HG03108 (cell line): ENCODE results near the gene SIGMAR1.

ENCODE experiments used
- ATAC-seq: cut with Tn5 transposase; IDR thresholded peaks from one replicate; pipeline ENCODE4 v1.9.1; 2021; ENCODE audit warnings: moderate library complexity; ENCODE audit not compliant: unreplicated experiment

Gene SIGMAR1

DNA sequence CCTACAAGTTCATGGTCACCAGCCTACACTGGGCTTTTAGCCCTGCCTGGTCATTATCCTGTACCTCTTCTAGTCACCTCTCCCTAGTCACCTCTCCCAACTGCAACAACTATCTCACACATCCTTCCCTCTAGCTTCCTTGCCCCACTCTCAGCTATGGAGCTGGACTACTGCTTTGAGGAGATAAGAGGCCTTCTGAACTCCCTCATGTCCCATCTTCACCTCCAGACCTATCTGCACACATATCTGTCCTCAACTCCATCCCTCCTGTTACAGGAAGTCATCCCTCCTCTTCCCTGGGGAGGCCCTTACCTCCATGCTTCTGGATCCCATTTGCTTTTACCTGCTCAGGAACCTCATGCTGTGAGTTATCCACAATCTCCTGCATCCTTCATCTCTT, 31.4 kb downstream of the SIGMAR1 start:
- ATAC-seq: no peak

DNA sequence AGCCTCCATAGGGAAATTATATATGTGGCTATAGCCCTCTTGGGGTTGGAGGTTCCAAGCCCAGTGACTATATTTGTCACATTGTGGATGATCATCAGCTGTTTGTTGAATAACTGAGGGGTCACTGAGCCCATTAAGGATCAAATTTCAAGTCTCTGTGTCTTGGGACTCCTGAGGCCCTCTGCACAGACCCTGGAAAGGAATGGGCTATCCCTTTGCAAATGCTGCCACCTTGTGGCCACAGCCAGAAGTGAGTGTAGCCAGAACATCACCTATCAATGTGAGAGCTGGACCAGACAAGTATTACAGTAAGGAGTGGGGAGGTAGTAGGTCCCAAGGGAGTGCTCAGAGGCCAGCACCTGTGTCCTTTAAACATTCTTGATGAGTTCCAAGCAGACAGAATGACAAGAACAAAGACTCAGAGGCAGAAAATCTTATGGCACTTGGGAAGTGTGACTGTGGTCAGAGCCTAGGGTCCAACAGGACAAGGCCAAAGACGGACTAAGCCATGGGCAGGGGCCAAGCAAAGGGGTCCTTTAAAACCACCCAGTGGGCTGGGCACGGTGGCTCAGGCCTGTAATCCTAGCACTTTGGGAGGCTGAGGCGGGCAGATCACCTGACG, 33.9 kb downstream of the SIGMAR1 start:
- peak; percentile 76 for ATAC-seq

DNA sequence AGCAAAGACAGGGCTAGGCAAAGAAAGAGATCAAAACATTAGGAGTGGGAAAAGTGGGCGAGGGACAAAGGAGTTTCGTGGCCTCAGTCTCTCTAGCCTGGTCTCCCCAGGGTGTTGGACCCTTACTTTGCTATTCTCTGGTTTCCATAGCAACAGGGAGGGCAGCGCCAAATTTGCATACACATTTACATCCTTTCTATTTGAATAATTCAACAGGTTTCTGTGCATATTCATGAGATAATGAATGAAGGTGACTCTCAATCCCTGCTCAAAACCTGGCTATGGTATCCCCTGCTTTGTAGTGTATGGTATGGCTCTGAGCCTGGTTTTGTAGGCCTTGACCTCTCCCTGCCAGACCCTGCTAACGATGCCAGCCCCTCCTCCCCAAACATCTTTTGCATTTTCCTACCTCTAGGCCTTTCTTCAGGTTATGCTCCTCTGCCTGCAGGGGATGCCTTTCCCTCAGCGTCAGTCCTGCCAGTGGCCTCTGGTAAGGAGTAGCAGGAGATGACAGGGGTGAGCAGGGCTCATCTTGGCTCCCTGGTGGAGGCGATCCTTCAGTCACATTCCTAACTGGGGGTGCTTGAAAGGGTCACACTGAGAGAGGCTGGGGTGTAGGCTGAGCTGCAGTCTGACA, 35.5 kb downstream of the SIGMAR1 start:
- ATAC-seq: no peak

DNA sequence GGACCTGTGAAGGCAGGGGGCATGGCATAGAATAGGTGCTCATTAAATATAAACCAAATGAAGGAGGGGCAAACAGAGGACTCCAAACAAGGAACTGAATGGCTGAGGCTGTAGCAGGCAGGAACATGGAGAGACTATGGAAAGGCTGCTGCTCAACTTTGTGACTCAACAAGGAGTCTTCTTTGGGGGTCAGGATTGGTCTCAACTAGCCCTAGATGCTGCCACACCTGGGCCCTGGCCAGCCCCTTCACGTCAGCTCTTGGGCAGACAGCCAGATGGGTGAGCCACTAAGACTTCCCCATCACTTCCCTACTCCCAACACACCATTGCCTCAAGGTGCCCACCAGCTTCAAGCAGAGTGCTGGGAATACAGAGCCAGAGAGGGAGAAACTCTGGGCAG, 36.7 kb downstream of the SIGMAR1 start:
- no peak for ATAC-seq

DNA sequence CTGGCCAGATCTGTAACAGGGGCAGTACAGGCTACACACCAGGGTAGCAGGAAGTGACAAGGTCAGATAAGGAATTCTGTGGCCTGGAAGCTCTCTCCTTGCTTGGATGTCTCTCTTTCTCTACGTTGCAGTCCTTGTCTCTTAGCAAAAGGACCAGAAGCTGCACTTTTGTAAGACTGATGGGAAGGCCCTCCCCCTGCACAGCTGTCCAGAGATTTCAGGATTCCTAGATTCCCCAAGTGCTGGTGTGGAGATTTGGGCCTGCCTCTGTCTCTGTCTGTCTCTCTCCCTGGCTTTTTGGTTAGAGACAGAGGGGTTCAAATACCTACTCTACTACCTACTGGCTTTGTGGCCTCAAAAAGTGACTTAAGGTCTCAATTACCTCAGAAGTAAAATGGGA, 38.0 kb downstream of the SIGMAR1 start:
- no peak for ATAC-seq

DNA sequence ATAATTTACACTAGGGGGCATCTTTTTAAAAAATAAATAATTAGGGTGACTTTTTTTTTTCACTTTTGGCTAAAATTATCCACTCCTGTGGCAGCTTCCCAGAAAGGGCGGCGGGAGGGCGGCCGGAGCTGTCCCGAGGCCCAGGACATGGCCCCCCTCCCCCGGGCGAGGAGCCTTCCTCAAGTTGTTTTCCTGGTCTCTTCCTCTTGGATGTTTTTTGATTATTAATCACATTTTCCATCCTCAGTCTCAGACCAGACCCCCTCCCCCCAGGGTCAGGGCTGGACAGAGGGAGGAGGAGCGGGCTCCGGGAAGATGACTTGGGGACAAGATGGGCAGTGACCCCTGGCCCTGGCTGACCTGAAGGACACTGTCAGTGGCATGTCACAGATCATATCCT, 43.4 kb downstream of the SIGMAR1 start:
- no peak for ATAC-seq

DNA sequence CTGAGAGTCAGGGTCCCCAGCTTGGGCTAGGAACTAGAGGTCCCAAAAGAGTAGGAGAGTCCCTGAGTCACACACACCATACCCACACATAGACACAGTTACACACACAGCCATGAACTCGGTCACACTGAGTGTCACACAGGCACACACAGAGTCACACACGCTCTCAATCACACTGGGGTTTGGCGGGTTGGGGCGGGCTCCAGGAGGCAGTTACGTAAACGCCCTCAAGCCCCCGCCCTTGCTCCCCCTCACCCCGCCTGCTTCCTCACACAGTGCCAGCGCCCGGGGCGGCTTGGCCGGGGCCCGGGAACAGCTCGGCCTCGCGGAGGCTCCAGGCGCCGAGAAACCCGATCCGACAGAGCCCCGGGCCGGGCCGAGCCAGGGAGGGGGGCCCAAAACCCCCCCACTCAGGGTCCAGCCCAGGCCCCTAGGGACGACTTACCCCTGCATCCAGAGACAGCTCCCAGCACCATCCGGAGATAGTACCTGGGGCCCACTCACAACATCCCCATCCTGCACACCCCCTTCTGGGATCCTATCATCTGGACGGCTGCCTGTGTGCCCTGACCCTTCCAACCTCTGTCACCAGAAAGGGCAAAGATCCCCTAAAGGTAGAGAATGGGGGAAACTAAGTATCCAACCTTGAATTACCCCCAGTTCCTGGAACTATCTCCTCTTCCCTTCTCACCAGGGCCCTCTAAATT, 44.5 kb downstream of the SIGMAR1 start:
- no peak for ATAC-seq

DNA sequence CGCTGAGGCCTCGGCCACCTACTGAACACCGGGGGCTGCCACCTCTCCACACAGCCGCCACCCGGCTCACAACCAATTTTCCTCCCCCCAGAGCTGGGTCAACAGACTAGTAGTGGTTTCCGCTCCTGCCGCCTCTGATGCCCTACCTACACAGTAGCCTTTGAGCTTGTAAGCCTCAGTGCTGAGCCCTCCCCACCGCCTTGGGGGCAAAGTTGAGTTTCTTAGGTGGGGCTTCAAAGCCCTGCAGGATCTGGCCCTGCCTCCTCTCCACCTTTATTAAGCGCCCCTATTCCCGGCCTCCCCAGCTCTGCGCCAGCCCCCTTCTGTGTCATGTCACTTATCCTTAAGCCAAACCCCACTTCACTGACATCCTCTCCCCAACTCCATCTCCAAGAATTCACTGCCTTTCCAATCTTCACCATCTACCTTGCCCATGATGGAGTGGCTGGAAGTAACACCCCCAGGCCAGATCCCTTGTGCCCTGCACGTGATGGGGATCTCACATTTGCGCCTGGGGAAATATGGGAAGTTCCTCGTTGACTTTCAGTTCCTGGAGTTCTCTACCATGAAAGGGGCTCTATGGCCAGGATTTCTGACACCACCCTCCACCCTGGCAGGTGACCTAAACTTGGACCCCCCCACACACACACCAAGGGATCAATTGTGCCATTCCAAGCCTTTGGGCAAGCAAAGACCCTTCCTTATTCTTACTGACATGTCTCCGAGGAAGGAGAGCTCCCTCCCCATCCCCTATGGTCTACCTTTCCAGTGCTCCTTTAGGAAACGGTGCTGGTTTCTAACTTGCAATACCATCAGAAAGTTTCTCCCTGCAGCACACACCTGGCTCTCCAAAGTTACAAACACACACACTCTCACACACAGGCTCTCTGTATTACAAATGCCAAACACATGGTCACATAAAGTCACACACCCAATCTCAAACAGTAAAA, 45.4 kb downstream of the SIGMAR1 start:
- no peak for ATAC-seq

DNA sequence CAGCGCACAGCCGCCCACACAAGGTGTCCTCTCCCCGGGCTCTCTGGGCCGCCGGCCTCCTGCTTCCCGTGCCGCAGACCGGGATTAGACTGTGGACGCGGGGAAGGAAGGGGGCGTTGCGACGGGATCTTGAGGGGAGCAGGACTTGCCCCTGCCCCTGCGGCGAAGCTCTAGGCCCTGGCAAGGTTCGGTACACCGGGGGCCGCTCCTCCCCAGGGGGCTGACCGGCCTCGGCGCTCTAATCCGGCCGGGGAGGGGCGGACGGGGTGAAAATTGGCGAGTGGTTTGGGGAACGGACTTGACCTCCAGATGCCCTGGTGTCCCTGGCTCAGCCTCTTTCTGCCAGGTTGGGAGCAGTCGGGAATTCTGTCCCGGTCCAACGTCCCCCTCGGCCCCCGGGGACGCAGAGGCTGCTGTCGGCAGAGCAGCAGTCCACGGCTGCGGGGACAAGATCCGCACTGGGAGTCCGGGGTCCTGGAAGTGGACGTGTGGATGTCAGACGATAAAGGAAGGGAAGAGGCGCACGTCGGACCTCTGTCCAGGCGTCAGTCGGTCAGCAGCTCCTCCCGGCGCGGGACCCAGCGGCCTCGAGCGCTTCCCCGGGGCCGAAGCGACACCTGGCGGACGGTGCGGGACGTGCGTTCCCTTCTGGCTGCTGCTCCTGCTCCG, 46.2 kb downstream of the SIGMAR1 start:
- no peak for ATAC-seq

DNA sequence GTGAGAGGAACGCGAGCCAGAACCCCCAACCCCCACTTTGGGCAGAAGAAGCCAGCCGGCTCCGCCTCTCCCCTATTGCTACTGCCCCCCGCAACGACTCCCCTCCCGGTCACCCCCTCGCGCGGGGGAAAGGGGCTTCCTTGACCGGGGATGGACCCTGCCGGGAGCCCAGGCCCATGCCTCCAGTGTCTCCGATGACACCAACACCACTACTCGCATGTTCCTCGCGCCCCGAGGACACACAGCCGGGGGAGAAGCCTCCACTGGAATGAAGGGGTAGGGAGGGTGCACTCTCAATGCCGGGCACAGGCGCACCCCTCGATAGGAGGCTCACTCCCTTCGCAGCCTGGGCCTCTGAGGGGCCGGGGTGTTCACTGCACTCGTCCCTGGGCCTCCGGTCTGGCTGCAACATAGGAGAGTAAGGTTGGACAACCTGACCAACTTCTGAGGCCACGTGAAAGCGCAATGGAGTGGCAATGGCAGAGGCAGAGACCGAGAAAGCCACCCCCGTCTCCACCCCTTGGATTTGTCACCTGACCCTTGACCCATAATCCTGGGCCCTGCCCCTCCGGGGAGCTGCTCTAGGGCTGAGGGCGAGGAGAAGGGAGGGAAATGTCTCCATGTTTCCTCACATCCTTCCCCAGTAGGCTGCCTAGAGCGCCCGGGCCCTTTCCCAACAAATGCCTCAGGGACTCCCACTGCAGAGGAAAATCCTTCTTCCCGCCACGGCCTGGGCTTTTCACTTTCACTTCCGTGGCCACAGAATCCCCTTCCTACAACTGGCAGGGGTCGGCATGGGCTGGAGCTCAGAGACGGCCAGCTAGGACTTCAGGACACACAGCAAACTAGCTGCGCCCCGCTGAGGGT, 47.0 kb downstream of the SIGMAR1 start:
- ATAC-seq: no peak

DNA sequence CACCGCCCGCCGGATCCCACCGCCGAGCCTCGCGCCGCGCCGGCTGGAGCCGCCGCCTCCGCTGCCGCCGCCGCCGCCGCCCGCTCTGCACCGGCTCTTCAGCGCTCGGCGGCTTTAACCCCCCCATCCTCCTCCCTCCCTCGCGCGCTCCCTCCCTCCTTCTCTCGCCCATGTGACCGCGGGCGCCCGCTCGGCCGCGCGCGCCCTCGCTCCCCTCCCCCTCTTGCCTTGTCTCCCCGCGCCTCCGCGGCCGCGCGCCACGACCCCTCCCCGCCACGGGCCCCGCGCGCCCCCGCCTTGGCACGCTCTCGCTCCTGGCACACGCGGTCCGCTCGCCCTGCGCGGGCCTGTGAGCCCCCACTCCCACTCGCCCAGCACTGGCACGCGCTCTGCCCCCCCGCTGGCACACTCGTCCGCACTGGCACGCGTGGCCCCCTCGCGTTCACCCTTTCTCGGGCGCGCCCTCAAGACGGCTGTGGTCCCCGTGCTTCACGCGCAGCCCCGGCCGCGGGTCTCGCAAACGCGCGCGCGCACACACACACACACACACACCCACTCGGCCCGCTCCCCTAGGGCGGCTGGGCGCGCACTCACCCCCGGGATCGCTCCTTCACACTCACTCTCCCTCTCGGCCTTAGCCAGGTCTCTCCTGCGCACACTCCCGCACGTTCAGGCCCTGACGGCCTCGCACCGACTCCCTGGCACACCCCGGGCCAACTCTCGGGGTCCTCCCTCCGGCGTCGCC, 47.8 kb downstream of the SIGMAR1 start, which contains the start of gene CNTFR:
Gene CNTFR (minus strand): TSS at position 89 of the 745 bp plus-strand sequence. CDS start 20,743 bp downstream, outside the sequence.
- ATAC-seq: no peak

DNA sequence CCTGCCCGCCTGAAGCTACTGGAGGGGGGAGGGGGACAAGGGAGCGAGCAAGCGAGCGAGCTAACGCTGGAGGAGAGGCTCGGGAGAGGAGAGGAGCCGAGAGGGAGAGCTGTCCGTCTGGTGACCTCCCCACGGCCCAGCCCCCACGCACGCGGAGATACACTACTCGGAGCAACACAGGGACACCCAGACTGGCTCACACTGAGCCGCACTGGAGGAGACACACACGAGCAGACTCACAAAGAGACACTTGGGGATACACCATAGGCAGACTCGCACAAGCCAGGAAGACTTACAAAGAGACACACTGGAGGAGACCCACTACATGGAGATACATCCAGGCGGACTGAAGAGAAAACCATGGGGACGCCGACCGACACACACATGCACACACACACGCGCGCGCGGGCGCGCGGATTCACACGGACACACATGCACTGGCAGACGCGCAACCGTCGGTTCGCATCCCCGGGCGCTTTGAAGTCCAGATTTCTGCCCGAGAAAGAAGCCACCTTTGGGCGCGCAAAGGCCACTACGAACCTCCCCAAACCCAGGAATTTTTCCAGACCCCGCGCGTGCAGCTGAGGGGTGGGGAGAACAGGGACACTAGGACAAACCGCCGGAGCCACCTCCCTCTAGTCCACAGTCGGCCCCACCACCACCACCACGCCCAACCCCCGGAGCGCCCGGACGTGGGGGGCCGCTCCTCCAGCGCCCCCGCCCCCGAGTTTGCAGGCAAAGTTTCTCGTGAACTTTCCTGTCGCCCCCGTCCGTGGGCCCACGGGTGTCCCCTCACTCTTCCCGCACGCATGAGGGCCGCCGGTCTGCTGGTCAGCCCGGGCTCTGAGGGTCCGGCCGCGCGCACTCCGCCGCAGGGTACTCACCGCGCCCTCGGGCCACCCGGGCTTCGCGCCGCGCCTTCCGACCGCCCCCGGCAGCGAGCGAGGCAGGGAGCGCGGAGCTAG, 48.6 kb downstream of the SIGMAR1 start:
- ATAC-seq: no peak

DNA sequence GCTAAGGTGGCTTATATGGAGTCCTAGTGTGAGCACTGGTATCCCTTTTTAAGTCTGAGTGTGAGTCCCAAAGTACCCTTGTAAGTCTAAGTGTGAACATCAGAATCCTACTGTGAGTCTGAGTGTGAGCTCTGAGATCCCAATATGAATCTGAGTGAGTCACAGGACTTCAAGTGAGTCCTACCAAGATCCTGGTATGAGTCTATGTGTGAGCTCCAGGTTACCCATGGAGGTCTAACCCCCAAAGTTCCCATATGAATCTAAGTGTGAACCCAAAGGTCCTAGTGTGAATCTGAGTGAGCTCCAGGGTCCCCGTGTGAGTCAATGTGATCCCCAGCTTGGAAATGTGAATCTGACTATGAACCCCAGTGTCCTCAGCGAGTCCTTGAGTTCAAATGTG, 50.3 kb downstream of the SIGMAR1 start:
- no peak for ATAC-seq

DNA sequence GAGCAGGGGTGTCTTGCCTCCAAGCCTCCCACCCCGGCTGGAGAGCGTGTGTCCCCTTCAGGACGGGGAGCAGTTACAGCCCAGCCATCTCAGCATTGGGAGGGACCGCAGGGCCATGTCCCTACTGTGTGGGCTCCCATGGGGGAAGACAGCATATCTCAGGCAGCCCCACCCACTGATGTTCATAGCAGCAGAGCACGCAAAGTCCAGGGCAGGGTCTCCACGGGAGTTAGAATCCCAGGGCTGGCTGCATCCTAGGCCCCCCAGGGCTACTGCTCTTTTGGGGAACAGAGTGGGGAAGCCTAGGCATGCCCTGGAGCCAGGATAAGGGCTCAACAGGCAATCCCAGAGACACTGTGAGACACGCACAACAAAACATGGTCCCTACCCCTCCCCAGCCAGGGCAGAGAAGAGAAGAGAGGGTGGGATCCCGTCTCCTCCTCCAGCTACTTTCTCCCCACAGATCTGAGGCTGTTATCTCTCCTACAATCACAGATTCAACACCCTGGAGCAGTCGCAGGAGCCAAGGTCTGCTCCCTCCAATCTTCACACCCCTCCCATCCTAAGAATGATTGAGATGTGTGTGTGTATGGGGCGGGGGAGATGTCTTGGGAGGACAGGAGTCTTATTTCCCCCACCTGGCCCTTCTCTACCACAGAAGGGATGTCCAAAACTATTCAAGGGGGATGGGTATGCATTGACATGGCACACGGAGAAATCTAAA, 51.5 kb downstream of the SIGMAR1 start:
- ATAC-seq: no peak

DNA sequence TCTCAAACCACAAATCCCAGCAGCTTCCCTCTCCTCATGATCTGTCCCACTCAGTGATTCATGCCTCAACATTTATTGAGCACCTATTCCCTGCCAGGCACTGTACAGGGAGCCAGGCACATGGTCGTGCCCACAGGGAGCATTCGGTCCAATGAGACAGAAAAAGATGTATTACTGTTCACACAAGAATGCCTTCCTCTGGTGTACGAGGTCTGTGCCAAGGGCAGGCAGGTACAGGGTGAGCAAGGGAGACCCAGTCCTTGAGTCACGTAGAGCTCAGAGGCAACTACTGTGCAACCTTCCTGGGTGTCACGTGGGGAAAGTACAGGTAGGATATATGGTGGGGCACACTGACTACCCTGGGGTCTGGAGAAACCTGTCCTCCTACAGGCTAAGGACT, 52.6 kb downstream of the SIGMAR1 start:
- no peak for ATAC-seq
